ENCODE results near the gene RADX.
"Not testable (repeated sequence)": the region's sequence is repeated elsewhere in the genome, so short reads cannot be mapped to it uniquely, and the experiment has no call there.

Gene RADX, protein sequence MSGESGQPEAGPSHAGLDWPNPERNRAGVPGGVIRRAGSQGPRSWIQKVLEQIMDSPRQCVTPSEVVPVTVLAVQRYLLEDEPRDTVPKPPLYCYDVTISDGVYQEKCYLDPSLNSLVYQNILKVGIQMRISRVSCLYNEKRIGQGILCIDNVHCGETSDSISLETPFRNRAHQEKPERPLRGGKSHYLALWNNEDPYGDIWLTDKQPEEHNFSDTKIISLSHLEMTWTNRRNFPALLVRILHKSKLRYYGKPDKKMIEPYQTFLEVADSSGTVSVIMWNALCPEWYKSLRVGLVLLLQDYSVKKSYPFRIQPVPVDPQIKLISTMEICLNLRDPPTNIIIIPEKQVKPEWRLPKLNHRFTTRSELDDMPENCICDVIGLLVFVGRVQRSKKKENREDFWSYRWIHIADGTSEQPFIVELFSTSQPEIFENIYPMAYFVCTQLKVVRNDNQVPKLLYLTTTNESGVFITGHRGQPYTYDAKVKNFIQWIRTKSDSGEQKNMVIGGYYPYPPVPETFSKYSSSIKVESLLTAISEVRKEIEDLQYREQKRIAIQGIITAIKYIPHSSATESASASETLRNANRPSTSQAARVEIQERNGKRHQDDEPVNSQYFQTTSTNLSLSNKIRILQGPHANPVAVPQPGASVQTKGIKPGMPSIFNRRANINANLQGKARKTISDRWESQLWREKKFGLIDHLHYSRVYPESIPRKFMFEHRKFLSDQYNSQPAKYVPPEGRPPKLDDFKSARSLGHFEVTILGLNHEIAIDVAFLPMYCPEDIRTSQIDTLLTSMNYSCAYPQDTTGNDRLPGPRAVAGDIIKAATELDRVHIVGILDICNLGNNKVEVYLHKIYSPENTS

DNA sequence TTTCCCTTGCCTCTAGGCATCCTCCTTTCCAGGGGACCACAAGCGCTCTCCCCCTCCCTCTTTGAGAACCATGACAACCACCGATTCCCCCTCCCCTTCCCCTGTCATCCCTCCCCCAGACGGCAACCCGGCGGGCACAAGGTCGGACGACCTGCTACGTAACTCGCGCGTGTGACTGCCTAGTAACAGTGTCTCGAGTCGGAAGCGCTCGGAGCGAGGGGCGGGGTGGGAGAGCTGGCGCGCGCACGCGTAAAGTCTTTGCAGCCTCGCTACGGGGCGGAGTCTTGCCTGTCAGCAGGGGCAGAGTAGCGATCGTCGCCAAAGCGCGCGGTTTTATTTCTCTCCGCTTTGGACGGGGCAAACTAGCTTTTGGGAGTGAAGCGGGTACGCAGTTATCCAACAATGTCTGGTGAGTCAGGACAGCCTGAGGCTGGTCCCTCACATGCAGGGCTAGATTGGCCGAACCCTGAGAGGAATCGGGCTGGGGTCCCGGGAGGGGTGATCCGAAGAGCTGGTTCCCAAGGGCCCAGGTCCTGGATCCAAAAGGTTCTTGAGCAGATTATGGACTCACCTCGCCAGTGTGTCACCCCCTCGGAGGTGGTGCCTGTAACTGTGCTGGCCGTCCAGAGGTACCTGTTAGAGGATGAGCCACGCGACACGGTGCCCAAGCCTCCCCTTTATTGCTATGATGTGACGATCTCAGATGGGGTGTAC is at the start of gene RADX:
RADX (plus strand) TSS at position 300 of the 714 bp plus-strand sequence; CDS start at position 403, 103 bp downstream.
- peak; percentile 57 to 75 for DNase-seq (ENCODE audit: low read depth in 1 of 2, low spot score in 1 of 2)

DNA sequence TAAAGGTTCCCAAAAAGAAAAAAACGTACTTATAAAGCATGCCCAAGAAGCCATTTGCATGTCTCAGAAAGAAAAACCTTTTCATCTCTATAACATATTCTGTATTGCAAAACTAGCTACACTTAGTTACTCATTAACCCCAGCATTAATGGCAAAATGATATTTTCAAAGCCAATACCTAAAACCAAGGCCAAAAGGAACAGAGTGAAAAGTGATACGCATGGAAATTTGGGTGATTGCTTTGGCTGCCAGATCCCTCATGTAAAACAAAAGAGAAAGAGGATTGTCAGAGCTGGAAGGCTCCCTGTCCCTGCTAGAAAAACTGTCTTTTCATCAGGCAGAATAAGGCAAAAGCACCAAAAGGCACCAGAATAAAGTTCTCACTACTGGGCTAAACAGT is 46.8 kb upstream of the RADX start:
- no peak for DNase-seq (ENCODE audit: low read depth in 1 of 2, low spot score in 1 of 2)

DNA sequence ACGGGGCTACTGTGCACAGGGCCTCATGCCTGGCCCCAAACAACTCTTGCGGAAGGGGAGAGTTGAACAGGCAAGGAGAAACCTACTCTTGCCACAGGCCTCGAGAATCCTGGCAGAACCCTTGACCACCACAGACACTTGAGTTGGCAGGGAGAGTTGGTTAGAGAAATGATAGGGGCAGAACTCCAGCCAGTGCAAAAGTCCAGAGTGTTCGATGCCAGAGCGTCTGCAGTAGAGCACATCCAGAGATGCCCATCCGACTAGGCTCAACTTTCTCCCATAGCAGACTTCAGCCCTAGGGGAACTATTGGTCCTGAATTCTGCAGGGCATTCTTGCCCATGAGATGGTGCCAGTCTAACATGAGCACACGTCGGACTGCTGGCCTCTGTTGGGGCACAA is 45.4 kb upstream of the RADX start:
- DNase-seq (ENCODE audit: low read depth in 1 of 2, low spot score in 1 of 2), result no peak

DNA sequence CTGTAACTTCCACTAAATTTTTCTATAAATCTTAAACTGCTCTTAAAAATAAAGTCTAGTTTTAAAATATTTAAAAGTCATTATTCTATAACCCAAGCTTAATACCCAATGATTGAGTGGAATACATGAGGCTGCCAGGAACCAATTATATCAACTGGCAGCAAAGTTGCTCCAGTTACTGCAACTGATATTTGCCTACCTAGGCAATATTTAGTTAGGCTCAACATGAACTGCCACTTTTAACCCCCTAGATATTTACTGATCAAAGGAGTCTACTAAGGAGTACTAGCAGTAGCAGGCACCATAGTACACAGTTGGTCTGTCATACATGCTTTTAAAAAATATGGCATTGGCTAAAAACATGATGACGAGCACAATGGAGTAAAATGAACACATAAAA is 29.9 kb upstream of the RADX start:
- DNase-seq (ENCODE audit: low read depth in 1 of 2, low spot score in 1 of 2), result no peak

DNA sequence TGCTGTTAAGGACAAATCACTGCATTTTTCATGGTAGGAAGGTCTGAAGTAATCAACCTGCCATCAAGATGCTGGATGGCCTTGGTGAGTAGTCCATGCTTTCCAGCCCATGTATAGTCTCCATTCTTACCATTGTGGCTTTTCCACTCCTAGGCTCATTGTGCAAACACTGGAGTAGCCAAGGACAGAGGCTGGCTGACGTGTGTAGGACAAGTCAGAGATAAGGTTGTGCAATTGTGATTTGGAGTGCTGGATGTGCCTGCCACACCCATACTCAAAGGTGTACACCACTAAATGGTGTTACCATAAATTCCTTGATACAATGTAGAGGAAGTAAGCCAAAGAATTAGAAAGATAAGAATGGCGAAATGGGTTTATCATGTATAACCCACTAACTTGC is 26.3 kb upstream of the RADX start:
- DNase-seq (ENCODE audit: low read depth in 1 of 2, low spot score in 1 of 2), result no peak

DNA sequence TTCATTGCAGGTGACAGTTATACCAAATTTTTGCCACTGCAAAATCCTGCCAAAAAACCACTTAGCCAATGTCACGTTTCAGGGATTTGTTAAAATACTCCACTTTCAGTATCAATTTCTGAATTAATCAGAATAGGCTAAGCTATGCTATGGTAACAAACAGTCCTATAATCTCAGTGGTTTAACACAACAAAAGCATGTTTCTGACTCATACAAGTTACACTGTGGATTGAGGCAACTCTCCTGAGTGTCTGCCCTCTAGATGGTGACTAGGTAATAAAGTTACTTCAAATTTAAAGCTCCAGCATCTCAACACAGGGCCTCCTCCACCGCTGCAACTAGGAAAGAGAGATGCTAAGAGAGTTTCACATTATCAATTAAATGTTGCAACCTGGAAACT is 23.0 kb upstream of the RADX start:
- no peak for DNase-seq (ENCODE audit: low read depth in 1 of 2, low spot score in 1 of 2)

DNA sequence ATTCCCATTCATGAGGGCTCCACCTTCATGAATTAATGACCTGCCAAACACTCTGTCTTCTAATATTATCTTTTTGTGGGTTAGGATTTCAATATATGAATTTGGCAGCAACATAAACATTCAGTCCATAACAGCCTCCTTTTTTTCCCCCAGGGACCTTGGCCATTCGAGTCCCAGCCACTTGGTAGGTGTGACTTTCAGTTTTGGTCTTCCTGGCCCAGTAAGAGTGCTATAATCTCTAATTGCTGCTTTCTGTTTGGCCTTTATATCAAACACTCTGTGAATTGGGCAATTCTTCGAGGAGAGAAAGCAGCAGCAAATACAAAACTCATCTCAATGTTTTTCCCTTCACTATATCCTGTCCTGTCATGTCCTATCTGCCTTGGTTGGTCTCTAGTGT is 12.4 kb upstream of the RADX start:
- DNase-seq (ENCODE audit: low read depth in 1 of 2, low spot score in 1 of 2), result no peak

DNA sequence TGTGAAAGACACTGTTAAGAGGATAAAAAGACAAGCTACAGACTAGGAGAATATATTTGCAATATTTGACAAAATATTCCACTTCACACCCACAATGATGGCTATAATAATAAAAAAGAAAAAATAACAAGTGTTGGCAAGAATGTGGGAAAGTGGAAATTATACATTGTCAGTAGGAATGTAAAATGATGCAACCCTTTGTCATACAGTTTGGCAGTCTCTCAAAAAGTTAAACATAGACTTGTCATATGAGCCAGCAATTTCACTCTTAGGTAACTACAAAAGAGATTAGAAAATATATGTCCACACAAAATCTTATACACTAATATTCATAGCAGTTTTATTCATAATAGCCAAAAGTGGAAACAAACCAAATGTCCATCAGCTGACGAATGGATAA is 5.2 kb upstream of the RADX start:
- DNase-seq (ENCODE audit: low read depth in 1 of 2, low spot score in 1 of 2), result no peak

DNA sequence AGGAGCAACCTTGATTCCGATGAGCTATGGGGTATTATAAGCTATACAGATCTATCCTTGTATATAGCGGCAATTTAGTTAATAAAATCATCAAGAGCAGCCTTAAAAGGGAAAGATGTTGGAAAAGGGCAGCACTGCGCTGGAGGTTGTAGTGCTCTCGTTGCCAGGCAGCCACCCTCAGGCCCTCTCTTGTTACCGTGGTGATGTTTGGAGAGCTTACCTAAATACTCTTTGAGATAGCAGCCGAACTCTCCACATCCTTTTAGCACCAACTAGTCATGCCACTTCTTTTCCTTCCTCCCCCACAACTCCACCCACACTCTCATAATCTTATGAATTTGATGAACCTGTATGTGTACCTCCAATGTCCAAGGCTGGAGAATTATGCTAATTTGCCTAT is 3.8 kb upstream of the RADX start:
- no peak for DNase-seq (ENCODE audit: low read depth in 1 of 2, low spot score in 1 of 2)

DNA sequence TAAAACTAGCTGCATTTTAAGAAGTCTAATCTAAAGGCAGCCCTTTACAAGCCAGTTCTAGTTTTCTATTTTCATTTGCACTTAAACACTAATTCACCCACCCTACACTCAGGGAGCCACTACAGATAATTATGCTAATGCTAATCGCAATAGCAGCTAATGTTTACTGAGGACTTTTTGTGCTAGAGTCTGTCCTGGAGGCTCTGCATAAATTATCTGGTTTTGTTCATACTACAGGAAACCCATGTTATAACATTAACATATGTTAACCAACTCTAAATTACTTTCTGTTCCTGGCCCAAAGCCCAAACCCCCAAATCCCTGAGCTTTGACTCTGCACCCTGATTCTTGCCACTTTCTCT is 480 bp upstream of the RADX start:
- DNase-seq (ENCODE audit: low read depth in 1 of 2, low spot score in 1 of 2), result no peak

DNA sequence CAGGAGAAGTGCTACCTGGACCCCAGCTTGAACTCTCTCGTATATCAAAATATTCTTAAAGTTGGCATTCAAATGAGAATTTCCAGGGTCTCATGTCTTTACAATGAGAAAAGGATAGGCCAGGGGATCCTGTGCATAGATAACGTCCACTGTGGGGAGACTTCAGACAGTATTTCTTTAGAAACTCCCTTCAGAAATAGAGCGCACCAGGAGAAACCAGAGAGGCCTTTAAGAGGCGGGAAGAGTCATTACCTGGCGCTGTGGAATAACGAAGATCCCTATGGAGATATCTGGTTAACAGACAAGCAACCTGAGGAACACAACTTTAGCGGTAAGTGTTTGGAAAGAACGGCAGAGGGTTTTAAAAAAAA is 600 bp downstream of the RADX start:
- no peak for DNase-seq (ENCODE audit: low read depth in 1 of 2, low spot score in 1 of 2)

DNA sequence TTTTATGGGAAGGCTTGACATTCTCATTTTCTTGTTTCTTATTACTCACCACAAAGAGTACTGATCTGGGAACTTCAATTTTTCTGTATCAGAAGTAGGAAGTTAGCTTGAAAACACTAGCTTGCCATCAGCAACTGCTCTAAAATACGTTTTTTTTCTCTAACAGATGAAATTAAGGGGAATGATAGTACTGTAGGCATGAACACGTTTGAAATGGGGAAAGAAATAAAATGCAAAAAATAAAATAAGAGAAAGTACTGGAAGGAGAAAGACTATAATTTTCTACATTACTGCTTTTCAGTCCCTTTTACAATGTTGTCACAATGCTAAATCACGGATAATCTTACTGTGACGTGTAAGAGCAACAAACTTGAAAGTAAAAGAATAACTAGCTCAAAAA is 1.5 kb downstream of the RADX start:
- no peak for DNase-seq (ENCODE audit: low read depth in 1 of 2, low spot score in 1 of 2)

DNA sequence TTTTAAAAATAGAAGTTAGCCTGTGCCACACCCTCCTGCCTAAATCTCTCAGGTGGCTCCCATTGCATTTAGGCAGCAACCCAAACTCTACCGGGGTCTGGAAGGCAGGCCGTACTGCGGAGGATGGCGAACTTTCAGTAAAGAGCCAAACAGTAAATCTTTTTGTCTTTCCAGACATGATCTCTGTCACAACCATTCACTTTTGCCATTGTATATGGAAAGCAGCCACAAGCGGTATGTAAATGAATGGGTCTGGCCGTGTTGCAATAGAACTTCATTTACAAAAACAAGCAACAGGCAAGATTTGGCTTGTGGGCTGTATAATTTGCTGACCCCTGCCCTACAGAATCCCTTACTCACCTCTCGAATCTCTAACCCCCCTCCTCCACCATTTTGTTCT is 3.3 kb downstream of the RADX start:
- DNase-seq (ENCODE audit: low read depth in 1 of 2, low spot score in 1 of 2), result no peak

DNA sequence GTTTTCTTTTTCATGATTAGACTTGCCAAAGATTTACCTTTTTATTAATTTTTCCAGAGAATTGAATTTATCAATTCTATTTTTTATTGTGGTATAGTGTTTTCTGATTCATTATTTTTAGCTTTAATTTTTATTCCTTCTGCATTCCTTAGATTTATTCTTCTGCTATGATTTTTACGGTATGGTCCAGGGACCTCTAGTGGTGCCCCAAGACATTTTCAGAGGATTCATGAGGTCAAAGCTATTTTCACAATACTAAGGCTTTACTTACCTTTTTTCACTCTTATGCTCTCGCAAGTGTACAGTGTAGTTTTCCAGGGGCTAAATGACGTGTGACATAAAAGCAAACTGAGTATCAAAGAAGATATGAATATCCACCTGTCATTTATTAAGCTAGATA is 8.0 kb downstream of the RADX start:
- no peak for DNase-seq (ENCODE audit: low read depth in 1 of 2, low spot score in 1 of 2)

DNA sequence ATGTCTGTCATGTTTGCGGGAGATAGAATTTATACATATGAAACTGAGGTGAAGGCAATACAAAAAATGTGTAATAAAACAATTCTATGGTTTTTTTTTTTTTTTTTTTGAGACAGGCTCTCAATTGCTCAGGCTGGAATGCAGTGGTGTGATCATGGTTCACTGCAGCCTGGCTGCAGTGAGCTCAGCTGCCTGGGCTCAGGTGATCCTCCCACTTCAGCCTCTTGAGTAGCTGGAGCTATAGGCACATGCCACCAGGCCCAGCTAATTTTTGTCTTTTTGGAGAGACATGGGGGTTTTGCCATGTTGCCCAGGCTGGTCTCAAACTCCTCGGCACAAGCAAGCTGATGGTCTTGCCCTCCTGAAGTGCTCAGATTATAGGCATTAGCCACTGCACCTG is 10.1 kb downstream of the RADX start:
- no peak for DNase-seq (ENCODE audit: low read depth in 1 of 2, low spot score in 1 of 2)

DNA sequence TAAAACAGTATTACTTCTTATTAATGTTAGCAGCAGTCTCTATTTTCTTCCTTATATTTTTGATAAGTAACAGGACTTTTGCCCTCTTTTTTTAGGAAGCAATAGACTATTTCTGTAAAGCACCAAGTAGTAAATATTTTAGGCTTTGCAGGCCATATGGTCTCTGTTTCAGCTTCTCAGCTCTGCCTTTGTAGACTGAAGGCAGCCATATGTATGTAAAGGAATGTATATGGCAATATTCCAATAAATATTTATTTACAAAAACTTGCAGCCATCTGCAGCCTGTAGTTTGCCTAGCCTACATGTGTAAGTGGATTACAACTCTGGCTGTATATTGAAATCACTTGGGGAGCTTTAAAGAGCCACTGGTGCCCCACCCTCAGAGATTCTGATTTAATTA is 15.0 kb downstream of the RADX start:
- DNase-seq (ENCODE audit: low read depth in 1 of 2, low spot score in 1 of 2), result no peak

DNA sequence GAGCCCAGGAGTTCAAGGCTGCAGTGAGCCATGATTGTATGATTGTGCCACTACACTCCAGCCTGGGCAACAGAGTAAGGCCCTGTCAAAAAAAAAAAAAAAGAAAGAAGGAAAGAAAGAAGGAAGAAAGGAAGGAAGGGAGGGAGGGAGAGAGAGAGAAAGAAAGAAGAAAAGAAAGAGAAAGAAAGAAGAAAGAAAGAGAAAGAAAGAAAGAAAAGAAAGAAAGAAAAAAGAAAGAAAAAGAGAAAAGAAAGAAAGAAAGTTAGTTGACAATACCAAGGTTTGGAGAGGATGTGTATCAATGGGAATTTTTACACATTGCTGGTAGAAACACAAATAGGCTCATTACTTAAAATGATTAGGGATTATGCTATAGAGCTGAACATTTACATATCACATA is 19.8 kb downstream of the RADX start:
- no peak for DNase-seq (ENCODE audit: low read depth in 1 of 2, low spot score in 1 of 2)

DNA sequence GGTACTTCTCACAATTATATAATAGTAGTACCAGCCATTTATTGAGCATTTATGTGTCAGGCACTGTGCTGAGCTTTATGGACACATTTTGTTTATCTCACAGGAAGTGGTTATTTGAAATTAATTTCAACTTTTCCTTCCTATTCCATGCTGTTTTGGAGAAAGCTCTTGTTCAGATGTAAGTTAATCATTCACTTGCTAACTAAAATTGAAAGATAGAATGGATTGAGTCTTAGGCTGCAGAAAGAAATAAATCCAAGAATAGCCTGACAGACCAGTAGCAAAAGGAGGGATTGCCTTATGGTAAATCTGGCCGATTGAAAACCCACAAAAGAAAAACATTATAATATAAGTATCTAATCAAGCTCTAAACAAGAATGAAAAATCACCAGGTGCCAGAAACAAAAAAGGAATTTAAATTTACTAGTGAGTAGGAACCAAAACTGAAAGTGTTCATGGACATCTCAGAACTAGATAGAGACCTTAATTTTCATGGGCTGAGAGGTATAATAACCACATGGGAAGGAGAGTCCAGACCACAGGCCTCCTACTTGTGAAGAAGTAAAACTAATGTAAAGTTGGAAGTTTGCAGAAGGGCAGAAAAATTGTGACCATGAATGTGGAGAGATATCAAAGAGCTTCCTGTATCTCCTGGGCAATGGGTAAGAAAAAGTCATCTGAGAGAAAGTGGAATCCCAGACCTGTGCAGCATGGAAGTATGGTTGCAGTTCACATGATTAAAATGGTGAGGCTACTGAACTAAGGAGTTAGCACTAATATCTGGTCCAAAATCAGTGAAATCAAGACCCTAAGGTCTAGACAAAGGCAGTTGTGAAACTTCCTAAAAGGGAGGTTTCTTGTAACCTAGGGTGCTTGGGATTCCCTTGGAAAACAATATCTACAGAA is 38.0 kb downstream of the RADX start:
- DNase-seq (ENCODE audit: low read depth in 1 of 2, low spot score in 1 of 2), result no peak

DNA sequence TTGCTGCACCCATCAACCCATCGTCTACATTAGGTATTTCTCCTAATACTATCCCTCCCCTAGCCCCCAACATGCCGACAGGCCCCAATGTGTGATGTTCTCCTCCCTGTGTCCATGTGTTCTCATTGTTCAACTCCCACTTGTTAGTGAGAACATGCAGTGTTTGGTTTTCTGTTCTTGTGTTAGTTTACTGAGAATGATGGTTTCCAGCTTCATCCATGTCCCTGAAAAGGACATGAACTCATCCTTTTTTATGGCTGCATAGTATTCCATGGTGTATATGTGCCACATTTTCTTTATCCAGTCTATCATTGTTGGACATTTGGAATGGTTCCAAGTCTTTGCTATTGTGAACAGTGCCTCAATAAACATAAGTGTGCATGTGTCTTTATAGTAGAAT is 41.8 kb downstream of the RADX start:
- DNase-seq (ENCODE audit: low read depth in 1 of 2, low spot score in 1 of 2), result not testable (repeated sequence)

DNA sequence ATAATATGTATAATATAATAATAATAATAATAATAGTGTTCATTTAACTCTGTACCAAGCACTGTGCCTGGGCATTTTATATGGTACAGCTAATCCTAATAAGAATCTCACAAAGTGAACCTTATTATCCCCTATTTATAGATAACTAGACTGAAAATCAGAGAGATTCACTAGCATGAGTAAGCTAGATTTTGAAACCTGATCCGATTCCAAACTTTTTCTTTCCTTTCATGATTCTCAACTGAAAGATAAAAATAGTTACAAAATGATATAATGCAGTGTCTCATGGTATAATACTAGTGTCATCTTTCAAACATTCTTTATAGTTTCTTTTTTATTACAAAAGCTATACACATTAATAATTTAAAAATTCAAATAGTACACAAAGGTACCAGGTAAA is 58.9 kb downstream of the RADX start:
- no peak for DNase-seq (ENCODE audit: low read depth in 1 of 2, low spot score in 1 of 2)

DNA sequence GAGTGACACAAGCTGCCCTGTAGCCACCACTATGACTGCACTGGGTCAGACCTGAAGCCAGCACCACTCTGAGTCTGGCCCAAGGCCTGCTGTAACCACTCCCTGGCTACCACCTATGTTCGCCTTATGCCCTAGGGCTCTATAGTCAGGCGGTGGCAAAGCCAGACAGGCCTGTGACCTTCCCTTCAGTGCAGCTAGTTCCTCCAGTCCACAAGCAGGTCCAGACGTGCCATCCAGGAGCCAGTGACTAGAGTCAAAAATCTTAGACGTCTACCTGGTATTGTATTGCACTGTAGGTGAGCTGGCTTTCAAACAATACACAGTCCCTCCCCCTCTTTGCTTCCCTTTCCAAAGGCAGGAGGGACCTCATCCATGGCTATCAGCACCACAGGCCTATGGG is 60.7 kb downstream of the RADX start:
- no peak for DNase-seq (ENCODE audit: low read depth in 1 of 2, low spot score in 1 of 2)

All from activated T-helper 1 cell treated with anti-CD3 and anti-CD28 coated beads, Interleukin-2, amount 50 U/mL, for 16 hours (primary cell).